ENCODE measurements around the gene LHFPL3. TPM values are rescaled to one million over a fixed set of nuclear protein-coding genes. Genes with fewer than 3 reads are reported as not detected.

The LHFPL3 gene
- total RNA-seq, 1 experiment from 2014 or later = not detected

DNA sequence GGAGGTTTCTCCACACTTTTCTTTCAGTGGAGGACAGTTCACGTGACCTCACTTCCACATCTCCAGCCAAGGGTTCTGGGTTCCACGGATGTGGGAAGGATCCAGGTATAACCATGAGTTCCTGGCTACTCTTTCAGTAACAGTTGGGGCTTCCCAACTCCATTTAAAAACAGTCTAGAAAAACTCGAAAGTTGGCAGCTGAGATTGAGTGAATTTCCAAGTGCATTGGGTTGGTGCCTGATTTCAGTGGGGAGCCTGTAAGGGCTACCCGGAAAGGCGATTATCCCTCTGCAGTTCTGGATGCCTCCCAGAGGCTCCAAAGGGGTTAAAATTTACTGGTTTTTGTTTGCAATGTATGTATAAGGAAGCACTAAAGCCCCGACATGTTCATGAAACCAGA, 24.3 kb downstream of the LHFPL3 start:
- Histone ChIP-seq H3K4me3 (no peak overlapping the region), H3K9me2 (ENCODE audit: insufficient read depth) (no peaks in the 10 kb centered on the region), H3K4me2 (no peak overlapping the region), H3K4me1 (replicated peaks; ENCODE audit: insufficient read depth) (no peaks in the 10 kb centered on the region), H2AFZ (no peak overlapping the region), H3K79me2 (ENCODE audit: low read depth) (no peaks in the 10 kb centered on the region), H3F3A (ENCODE audit: insufficient read depth, low read depth) (no peaks in the 10 kb centered on the region), H3K27ac (no peak overlapping the region), H3K27me3 (ENCODE audit: insufficient read depth, low read depth) (0 out of 2 replicates have a peak, but pooled peaks cover 3% of the 10 kb centered on the region), H4K20me1 (ENCODE audit: insufficient read depth) (no peaks in the 10 kb centered on the region), H3K36me3 (ENCODE audit: low read depth) (no peaks in the 10 kb centered on the region), H3K9me3 (ENCODE audit: insufficient read depth, low read depth) (no peaks in the 10 kb centered on the region)
- DNase-seq = no peak
- POLR2A ChIA-PET (ENCODE audit: unreplicated experiment) = no interaction called here
- BruUV-seq (replicated peaks) = no TSS peak
- intact Hi-C loops (cut with micrococcal nuclease; ENCODE audit: unreplicated experiment) = no loop called here
- CTCF ChIA-PET = no interaction called here
- no peak for TF ChIP-seq EZH2 (IDR thresholded peaks at IDR 0.05; ENCODE audit: low read depth)
- TF ChIP-seq, protein P1, sequence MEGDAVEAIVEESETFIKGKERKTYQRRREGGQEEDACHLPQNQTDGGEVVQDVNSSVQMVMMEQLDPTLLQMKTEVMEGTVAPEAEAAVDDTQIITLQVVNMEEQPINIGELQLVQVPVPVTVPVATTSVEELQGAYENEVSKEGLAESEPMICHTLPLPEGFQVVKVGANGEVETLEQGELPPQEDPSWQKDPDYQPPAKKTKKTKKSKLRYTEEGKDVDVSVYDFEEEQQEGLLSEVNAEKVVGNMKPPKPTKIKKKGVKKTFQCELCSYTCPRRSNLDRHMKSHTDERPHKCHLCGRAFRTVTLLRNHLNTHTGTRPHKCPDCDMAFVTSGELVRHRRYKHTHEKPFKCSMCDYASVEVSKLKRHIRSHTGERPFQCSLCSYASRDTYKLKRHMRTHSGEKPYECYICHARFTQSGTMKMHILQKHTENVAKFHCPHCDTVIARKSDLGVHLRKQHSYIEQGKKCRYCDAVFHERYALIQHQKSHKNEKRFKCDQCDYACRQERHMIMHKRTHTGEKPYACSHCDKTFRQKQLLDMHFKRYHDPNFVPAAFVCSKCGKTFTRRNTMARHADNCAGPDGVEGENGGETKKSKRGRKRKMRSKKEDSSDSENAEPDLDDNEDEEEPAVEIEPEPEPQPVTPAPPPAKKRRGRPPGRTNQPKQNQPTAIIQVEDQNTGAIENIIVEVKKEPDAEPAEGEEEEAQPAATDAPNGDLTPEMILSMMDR (conservative IDR thresholded peaks at IDR 0.05) = no peak

DNA sequence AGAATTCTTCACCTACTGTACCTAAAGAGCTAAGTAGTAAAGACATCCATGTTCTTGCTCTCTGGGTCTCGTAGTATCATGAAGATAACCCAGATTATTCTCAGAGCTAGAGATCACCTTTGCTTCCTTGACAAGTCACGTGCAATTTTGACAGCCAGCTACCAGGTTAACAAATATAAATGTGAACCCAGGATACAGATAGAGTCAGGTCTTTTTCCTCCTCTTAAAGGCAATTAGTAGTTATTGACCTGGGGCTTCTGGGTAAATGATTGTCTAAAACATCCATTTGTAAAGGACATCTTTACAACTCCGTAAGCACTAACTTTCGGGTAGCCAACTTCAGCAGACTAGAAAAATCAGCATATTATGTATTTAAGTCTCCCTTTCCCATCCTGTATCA, 28.8 kb downstream of the LHFPL3 start:
- intact Hi-C loops (cut with micrococcal nuclease; ENCODE audit: unreplicated experiment) = no loop called here
- H4K20me1 ChIP-seq (ENCODE audit: insufficient read depth) = no peaks in the 10 kb centered on the region
- TF ChIP-seq, protein P1 (conservative IDR thresholded peaks at IDR 0.05) = no peak
- no peak for TF ChIP-seq EZH2 (IDR thresholded peaks at IDR 0.05; ENCODE audit: low read depth)
- no peaks in the 10 kb centered on the region for H3K79me2 ChIP-seq (ENCODE audit: low read depth)
- H3K4me1 ChIP-seq (replicated peaks; ENCODE audit: insufficient read depth) = no peaks in the 10 kb centered on the region
- H3K27ac ChIP-seq = no peak overlapping the region
- no peaks in the 10 kb centered on the region for H3F3A ChIP-seq (ENCODE audit: insufficient read depth, low read depth)
- no TSS peak for BruUV-seq (replicated peaks)
- H3K4me3 ChIP-seq = no peak overlapping the region
- no peak overlapping the region for H2AFZ ChIP-seq
- ChIA-PET CTCF (no interaction called here), POLR2A (ENCODE audit: unreplicated experiment) (no interaction called here)
- no peaks in the 10 kb centered on the region for H3K9me3 ChIP-seq (ENCODE audit: insufficient read depth, low read depth)
- no peaks in the 10 kb centered on the region for H3K36me3 ChIP-seq (ENCODE audit: low read depth)
- 0 out of 2 replicates have a peak, but pooled peaks cover 3% of the 10 kb centered on the region for H3K27me3 ChIP-seq (ENCODE audit: insufficient read depth, low read depth)
- no peak overlapping the region for H3K4me2 ChIP-seq
- no peaks in the 10 kb centered on the region for H3K9me2 ChIP-seq (ENCODE audit: insufficient read depth)
- DNase-seq = no peak

DNA sequence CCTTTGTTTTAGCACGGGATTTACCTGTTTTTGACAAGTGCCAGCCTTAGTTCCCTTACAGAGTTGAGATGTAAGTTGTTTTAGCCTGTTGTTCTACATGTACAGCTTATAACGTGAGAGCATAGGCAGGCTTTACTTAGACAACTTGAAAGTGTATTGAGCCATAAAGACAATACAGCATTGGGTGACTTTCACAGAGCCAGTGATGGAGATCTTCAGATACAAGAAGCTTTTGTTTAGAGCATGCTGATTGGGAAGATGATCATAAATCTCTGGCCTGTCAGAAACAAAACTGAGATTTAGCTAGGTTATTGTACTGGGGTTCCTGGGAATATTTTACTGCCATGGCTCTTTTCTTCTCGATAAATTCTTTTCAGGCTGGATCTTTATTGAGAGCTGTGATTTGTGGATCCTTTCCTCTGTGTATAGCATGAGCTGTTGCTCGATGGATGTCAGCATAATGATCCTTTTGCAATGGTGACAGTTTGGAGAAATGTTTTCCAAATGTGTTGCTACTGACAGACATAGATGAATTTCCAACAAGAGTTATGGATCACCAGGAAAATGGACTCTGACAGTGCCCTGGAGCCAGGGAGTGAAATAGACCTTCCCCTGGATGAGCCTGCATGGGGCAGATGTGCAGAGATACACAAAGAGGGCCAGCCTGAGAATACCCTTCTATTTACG, 30.2 kb downstream of the LHFPL3 start:
- H3K4me1 ChIP-seq (replicated peaks; ENCODE audit: insufficient read depth) = no peaks in the 10 kb centered on the region
- BruUV-seq (replicated peaks) = no TSS peak
- H3K36me3 ChIP-seq (ENCODE audit: low read depth) = no peaks in the 10 kb centered on the region
- no peak for DNase-seq
- H2AFZ ChIP-seq = no peak overlapping the region
- no peaks in the 10 kb centered on the region for H4K20me1 ChIP-seq (ENCODE audit: insufficient read depth)
- ChIA-PET POLR2A (ENCODE audit: unreplicated experiment) (no interaction called here), CTCF (no interaction called here)
- H3K27ac ChIP-seq = no peak overlapping the region
- no peak for TF ChIP-seq EZH2 (IDR thresholded peaks at IDR 0.05; ENCODE audit: low read depth)
- TF ChIP-seq, protein P1 (conservative IDR thresholded peaks at IDR 0.05) = no peak
- no peaks in the 10 kb centered on the region for H3K9me2 ChIP-seq (ENCODE audit: insufficient read depth)
- H3K4me2 ChIP-seq = no peak overlapping the region
- H3K9me3 ChIP-seq (ENCODE audit: insufficient read depth, low read depth) = no peaks in the 10 kb centered on the region
- intact Hi-C loops (cut with micrococcal nuclease; ENCODE audit: unreplicated experiment) = no loop called here
- H3F3A ChIP-seq (ENCODE audit: insufficient read depth, low read depth) = no peaks in the 10 kb centered on the region
- H3K4me3 ChIP-seq = no peak overlapping the region
- H3K79me2 ChIP-seq (ENCODE audit: low read depth) = no peaks in the 10 kb centered on the region
- H3K27me3 ChIP-seq (ENCODE audit: insufficient read depth, low read depth) = 0 out of 2 replicates have a peak, but pooled peaks cover 3% of the 10 kb centered on the region
